ENCODE measurements around the gene RNF169.
"Not testable (repeated sequence)": the region's sequence is repeated elsewhere in the genome, so short reads cannot be mapped to it uniquely, and the experiment has no call there.

- not testable (repeated sequence) for TF ChIP-seq CTCF, POLR2A, EP300 (IDR thresholded peaks at IDR 0.05)
These were observed 19.6 kb downstream of the RNF169 start for GRCh38 chr11:74768172-74768651.
